Measurements from ENCODE around the gene CHIA. TPM values are rescaled to one million over a fixed set of nuclear protein-coding genes. Genes with fewer than 3 reads are reported as not detected.

CHIA gene
- total RNA-seq, 1 experiment from 2014 or later = not detected

DNA sequence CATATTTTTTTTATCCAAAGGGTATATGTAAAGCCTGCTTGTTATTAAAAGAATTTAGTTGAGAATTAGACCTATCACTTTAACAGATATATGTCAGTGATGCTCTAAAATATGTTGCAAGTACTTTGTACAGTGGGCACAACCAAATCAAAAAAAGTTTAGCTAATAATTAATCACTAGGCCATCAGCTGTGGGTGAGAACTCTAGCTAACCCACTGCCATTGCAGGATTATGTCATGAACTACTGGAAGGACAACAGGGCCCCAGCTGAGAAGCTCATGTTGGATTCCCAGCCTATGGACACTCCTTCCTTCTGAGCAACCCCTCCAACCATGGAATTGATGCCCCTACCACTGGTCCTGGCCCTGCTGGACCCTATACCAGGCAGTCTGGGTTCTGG is 6.8 kb upstream of the CHIA start:
- Histone ChIP-seq H2BK5ac (ENCODE audit: insufficient read length, low read length) (no peak overlapping the region), H2AK5ac (ENCODE audit: insufficient read length, low read length) (no peak overlapping the region), H3K4me1 (ENCODE audit: insufficient read depth, low read length) (no peaks in the 10 kb centered on the region), H2BK120ac (ENCODE audit: low read depth, low read length, poor library complexity, severe bottlenecking) (no peak overlapping the region), H3T11ph (ENCODE audit: low read length) (no peak overlapping the region), H4K5ac (ENCODE audit: insufficient read length, low read depth, low read length) (no peak overlapping the region), H2BK20ac (ENCODE audit: low read depth, low read length, poor library complexity, severe bottlenecking) (no peak overlapping the region), H3K79me2 (ENCODE audit: insufficient read depth, low read length) (no peaks in the 10 kb centered on the region), H3K14ac (ENCODE audit: insufficient read depth, low read length) (no peak overlapping the region), H3K79me1 (ENCODE audit: insufficient read depth, low read depth, low read length, poor library complexity, severe bottlenecking) (no peaks in the 10 kb centered on the region), H3K4ac (ENCODE audit: low read depth, low read length) (no peak overlapping the region), H2AFZ (ENCODE audit: low read length) (no peak overlapping the region), H2BK15ac (ENCODE audit: low read depth, low read length) (no peak overlapping the region), H3K9me3 (ENCODE audit: control insufficient read depth, low read depth, low read length) (no peaks in the 10 kb centered on the region), H3K27ac (ENCODE audit: insufficient read length, low read depth, low read length) (no peak overlapping the region), H3K4me2 (ENCODE audit: insufficient read depth, insufficient read length, low read length) (no peak overlapping the region), H3K56ac (ENCODE audit: insufficient read length, low read depth, low read length) (no peak overlapping the region), H3K23me2 (ENCODE audit: insufficient read length, low read depth, low read length, poor library complexity, severe bottlenecking) (no peaks in the 10 kb centered on the region), H2BK12ac (ENCODE audit: insufficient read length, low read depth, low read length) (no peak overlapping the region), H4K8ac (replicated peaks; ENCODE audit: insufficient read length, low read depth, low read length) (no peak overlapping the region), H3K27me3 (ENCODE audit: insufficient read depth, low read length) (no peaks in the 10 kb centered on the region), H3K23ac (ENCODE audit: insufficient read length, low read depth, low read length) (no peak overlapping the region), H3K18ac (ENCODE audit: insufficient read length, low read depth, low read length) (no peak overlapping the region), H4K91ac (ENCODE audit: insufficient read length, low read depth, low read length) (no peak overlapping the region), H3K9ac (ENCODE audit: extremely low read depth, insufficient read length, low read length) (no peak overlapping the region), H4K20me1 (ENCODE audit: control insufficient read depth, insufficient read depth, insufficient read length) (no peaks in the 10 kb centered on the region)
- Mint-ChIP-seq H3K4me1 (no peaks in the 10 kb centered on the region), H3K9me3 (no peaks in the 10 kb centered on the region), H3K27me3 (ENCODE audit: low read depth) (peaks cover 6% of the 10 kb centered on the region; the same call in 1 of the 2 replicates), H3K4me3 (no peak overlapping the region), H3K27ac (no peak overlapping the region), H3K36me3 (ENCODE audit: insufficient read depth in 1 of 3, low read depth in 3 of 3) (no peaks in the 10 kb centered on the region; a peak in 1 of 7 replicates)
- TF ChIP-seq, protein P1, sequence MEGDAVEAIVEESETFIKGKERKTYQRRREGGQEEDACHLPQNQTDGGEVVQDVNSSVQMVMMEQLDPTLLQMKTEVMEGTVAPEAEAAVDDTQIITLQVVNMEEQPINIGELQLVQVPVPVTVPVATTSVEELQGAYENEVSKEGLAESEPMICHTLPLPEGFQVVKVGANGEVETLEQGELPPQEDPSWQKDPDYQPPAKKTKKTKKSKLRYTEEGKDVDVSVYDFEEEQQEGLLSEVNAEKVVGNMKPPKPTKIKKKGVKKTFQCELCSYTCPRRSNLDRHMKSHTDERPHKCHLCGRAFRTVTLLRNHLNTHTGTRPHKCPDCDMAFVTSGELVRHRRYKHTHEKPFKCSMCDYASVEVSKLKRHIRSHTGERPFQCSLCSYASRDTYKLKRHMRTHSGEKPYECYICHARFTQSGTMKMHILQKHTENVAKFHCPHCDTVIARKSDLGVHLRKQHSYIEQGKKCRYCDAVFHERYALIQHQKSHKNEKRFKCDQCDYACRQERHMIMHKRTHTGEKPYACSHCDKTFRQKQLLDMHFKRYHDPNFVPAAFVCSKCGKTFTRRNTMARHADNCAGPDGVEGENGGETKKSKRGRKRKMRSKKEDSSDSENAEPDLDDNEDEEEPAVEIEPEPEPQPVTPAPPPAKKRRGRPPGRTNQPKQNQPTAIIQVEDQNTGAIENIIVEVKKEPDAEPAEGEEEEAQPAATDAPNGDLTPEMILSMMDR (conservative IDR thresholded peaks at IDR 0.05) = no peak
- no peak for DNase-seq

Measured in H9 (cell line).